Fibroblast of skin of abdomen (primary cell): Measurements from ENCODE around the gene MSL2. TPM values are rescaled to one million over a fixed set of nuclear protein-coding genes. Genes with fewer than 3 reads are reported as not detected.
A peak's percentile ranks its signal among the peaks of the same experiment; 100 is the strongest.
"Not testable (repeated sequence)": the region's sequence is repeated elsewhere in the genome, so short reads cannot be mapped to it uniquely, and the experiment has no call there.

Experiments used
- DNase-seq: peaks from one replicate; pipeline ENCODE4 v3.0.0-alpha.2; 2013
- polyA plus RNA-seq, 2 experiments: library from polyadenylated mRNA; unstranded; fragments of 120-200 nt; gene quantifications; one replicate each; pipeline ENCODE4 v1.2.1, GENCODE V29; 2013; ENCODE audit not compliant: insufficient read length in 2 of 2

The MSL2 gene
- polyA plus RNA-seq (2013, experiment 1 of 2; ENCODE audit: insufficient read length), result 17.7 TPM
- polyA plus RNA-seq (2013, experiment 2 of 2; ENCODE audit: insufficient read length), result 14.4 TPM

DNA sequence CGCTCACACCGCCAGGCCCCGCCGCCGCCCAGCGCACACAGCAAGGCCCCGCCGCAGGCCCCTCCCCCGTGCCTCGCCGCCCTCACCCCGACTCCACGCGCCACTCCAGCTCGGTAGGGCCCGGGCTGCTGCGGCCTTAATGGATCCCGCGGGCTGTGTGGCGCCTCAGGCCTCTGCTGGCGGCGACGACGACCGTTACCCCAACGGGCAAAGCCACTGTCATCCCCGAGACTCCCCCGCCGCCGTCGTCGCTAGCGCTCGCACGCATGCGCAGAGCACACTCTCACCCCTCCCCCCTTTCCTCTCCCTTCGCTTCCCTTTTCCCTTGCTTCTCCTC, at the start of gene MSL2:
TSS of gene MSL2 (minus strand) at position 272 of the 337 bp plus-strand sequence. CDS start 1,222 bp downstream, outside the sequence.
- DNase-seq, result peak; percentile 79

GRCh38 chr3:136245691-136246090, 49.6 kb upstream of the MSL2 start:
- DNase-seq, result no peak

DNA sequence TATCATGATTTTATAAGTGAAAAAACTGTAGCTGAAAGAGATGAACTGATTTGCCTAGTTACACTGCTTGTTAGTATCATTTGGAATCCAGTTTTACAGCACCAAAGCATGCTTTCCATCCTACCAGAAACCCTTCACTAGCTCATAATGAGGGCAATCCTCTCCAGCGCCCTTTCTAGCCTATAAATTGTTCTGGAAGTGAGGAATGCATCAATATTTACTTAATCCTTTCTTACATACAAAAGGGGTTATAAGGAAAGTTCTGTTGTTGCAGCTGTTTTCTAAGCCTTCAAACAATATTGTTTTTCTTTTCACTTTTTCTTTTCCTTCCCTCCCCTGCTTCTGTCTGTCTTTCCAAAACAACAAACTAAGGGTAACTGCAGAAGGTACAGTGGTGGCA, 43.0 kb upstream of the MSL2 start:
- DNase-seq, result no peak

GRCh38 chr3:136237961-136238649, 42.0 kb upstream of the MSL2 start:
- no peak for DNase-seq

DNA sequence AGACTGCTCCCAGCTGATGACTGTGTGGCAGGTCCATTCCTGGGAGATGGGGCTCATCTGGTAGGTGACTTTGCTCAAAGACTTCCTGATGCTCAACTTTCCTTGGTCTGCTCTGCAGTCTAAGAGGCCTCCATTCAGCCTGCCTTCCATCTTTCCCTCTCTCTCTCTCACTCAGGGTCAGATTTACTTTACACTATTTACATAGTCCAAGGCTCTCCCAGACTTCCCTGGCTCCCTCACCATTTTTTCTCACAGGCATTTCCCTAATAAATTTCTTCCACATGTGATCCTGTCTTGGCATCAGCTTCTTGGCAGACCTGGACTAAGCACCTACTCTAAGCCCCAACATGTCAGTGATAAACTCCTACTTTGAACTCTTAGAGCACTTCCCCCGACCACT, 41.0 kb upstream of the MSL2 start:
- no peak for DNase-seq

DNA sequence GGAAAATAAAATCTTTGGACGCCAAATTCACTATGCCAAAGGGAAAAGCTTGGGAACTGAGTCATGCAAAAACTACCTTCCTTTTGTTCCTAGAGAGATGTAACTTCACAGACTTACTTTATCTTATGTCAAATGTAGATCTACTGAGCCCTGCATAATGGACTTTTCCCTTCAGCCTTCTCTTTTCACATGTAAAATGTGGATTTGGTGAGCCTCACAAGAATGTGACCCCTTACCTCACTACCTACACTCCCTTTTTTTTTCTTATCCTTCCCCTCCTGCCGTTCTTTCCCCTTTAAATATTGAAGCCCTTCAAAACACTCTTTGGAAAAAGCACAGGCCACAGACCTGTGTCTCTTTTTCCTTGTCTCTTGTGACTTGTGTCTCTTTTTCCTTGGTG, 40.0 kb upstream of the MSL2 start:
- no peak for DNase-seq

GRCh38 chr3:136235545-136235944, 39.4 kb upstream of the MSL2 start:
- DNase-seq, result no peak

GRCh38 chr3:136232413-136232812, 36.3 kb upstream of the MSL2 start:
- DNase-seq, result no peak

- not testable (repeated sequence) for DNase-seq
These were observed 26.6 kb upstream of the MSL2 start for GRCh38 chr3:136222746-136223145.

DNA sequence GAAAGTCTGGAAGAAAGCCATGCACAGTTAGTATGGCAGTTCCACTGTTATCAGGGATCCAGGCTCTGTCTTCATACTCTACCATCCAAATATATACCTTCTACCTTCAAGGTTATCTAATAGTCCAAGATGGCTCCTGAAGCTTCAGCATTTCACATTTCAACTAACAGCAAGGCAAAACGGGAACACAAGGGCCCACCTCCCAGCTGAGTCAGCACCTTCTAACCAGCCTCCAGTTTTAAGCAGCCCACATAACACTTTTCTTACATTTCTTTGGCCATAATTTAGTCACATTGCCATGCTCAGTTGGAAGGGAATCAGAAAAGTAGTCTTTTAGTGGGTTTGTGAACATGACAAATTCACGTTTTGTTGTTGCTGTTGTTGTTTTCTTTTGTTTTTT, 15.4 kb upstream of the MSL2 start:
- DNase-seq, result no peak

DNA sequence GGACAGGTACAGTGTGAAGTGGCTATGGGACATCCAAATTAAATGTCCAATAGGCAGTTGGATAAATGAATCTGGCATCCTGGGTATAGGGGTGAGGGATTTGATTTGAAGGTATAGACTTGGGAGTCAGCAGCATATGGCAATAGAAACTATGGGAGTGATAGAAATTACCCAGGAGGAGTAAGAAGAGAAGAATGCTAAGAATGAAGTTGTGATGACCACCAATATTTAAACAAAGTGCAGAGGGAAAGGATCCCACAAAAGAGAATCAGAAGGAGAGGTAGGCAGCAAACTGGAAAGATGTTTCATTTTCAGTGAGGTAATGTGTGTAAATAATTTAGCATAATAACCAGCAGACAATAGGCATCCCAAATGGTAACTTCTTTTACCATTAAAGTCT, 13.8 kb upstream of the MSL2 start:
- peak; percentile 71 for DNase-seq

DNA sequence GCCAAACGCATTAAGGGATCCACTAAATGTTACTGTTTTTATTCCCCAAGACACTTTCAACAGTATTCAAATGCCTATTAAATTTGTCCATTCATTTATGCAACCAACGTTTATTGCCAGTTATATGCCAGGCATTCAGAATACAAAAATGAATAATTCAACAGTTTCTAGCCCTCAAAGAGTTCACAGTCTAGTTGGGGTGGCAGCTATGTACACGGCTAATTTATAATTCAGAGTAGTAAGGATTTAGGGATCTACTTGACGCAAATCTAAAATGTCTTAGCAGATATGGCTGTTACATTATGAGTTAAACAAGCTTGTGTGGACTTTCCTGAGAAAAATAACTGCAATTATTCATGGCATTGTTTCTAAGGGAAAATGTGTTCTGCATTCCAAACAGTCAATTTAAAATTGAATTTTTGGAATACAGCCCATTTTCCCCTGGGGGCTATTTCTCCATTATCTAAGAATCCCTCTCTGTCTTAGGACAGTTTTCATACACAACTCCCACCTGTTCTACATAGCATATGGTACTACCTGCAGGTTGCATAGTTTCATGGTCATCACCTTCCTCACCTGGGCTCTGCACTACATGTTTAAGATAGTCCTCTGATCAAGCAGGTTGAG, 11.5 kb upstream of the MSL2 start:
- DNase-seq, result no peak

- peak; percentile 68 for DNase-seq
These were observed 3.1 kb upstream of the MSL2 start for GRCh38 chr3:136199219-136199618.

DNA sequence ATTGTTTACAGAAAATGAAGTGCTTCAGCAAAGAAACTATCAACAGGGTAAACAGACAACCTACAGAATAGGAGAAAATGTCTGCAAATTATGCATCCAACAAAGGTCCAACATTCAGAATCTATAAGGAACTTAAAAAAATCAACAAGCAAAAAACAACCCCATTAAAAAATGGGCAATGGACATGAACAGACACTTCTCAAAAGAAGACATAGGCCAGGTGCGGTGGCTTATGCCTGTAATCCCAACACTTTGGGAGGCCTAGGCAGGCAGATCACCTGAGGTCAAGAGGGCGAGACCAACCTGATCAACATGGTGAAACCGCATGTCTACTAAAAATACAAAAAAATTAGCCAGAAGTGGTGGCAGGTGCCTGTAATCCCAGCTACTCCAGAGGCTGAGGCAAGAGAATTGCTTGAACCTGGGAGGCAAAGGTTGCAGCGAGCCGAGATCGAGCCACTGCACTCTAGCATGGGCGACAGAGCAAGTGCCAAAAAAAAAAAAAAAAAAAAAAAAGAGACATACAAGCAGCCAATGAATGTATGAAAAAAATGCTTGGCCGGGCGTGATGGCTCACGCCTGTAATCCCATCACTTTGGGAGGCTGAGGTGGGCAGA, 2.4 kb upstream of the MSL2 start:
- DNase-seq, result not testable (repeated sequence)

GRCh38 chr3:136197159-136197793, 1.1 kb upstream of the MSL2 start:
- DNase-seq, result no peak

DNA sequence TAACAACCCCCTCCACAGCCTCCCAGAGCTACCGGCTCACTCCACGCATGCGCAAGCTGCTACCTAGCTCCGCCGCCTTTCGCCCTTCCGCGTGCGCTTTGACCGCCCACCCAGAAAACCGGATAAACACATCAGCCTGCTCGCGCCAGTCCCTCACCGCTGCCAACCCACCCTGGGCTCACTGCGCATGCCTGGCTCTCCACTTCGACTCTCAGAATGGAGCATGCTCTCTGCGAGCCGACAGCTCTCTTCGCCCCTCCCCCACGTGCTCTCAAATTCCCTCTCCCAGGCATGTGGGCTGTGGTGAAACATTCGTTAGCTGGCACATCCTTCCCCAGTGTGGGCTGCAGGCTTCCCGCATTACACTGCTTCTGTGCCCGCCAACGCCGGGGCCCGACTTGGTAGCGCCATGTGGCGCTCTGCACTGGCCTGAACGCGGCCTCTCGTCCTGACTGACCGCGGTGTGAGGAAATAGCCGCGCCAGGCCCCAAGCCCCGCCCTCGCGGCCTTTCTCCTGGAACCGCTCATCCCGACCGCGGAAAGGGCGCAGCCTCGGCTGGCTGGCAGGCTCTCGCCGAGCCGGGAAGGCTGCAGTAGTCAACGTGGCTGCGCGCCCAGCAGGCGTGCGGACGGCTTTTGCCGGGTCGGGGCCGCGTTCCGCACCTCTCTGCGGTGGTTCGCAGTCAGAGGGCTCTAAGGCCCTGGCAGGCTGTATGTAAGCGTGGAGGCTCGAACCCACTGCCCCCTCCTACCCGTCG, 445 bp upstream of the MSL2 start:
- peak; percentile 100 for DNase-seq

DNA sequence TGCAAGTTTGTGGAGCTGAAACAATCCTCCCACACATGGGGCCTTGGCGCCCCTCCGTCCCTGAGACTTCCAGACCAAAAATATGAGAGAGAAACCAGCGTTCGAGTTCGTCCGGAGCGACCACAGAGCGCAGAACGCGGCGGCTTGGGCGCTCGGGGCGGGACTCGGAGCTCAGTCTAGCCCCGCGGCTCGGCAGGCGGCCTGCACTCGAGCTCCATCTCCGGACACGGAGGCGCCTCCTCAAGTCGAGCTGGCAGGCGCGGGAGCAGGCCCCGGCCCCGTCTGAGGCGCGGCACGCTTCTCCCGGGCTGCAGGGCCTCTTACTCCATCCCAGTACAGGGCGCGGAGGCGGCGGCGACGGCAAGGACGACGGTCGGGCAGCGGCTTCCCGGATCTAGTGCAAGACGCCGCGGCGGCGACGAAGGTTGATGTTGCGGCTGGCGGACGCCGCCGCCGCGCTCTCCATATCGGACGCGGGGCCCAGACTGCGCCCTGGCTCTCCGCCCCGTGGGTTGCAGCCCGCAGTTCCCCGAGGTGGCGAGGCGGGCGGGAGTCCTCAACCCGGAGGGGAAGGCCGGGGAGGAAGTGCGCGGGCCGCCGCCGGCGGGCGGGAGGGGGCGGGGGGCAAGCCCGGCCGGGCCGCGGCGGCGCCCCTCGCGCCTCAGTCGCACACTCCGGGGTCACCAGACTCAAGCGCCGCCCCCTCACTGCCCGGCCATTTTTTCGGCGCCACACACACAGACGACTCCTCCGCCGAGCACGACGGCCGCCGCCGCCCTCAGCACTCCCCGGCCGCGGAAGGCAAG, 674 bp downstream of the MSL2 start:
- DNase-seq, result peak; percentile 44

DNA sequence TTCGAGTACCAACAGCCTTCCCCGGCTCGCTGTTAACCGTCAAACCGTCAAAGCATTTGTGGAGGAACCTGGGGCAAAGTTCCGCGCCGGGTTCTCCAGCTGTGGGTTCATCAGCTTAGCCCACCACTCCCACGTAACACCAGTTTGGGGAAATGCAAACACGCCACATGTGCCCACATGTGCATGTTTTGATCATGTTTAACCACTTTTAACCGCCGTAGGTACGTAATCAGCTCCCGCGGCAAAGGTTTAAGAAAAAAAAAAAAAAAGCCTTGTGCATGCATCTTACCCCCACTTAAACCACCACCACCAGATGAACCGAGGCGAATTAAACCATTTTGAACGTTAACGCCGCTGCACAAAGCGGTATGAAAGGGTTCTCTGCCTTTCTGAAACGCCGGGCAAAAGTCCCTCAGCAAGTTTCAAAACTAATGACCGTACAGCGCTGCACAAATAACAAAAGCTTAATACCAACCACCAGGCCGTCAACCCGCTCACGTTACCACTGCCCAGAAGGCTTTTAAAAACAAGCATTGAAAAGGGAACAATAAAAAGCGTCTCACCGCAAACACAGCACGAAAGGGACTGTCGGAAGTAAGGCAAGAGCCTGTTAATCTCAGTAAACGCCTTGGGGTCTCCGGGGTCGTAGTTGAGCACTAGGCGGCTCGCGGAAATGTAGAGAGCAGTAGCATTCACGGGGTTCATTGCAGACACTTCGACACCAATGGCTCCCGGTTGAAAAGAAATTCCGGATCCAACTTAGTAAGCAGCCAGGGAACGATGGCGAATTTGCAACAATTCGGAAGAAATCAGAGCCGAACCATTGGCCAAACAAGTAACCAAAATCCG, 1.5 kb downstream of the MSL2 start:
- peak; percentile 13 for DNase-seq

- DNase-seq, result no peak
These were observed 2.7 kb downstream of the MSL2 start for GRCh38 chr3:136193278-136194054.

GRCh38 chr3:136192831-136193230, 3.3 kb downstream of the MSL2 start:
- no peak for DNase-seq
